Limb (tissue), 2 donors: ENCODE results near the gene ATP8A2.
A peak's percentile ranks its signal among the peaks of the same experiment; 100 is the strongest.

Source experiments
- DNase-seq, 2 donors: peaks; one replicate each; pipeline ENCODE4 v3.0.0-alpha.2; 2016; ENCODE audit errors: extremely low spot score in 2 of 2

The ATP8A2 gene

GRCh38 chr13:25879466-25879865 is 507.7 kb downstream of the ATP8A2 start:
- DNase-seq, result no peak

GRCh38 chr13:25881136-25881926 is 509.6 kb downstream of the ATP8A2 start:
- DNase-seq, result peak in 1 of 2 donors; percentile 48

- peak; percentile 33 to 55 for DNase-seq
Measured at GRCh38 chr13:25881971-25882451, 510.2 kb downstream of the ATP8A2 start.

- no peak for DNase-seq
Measured at GRCh38 chr13:25882466-25883357, 510.9 kb downstream of the ATP8A2 start.

- no peak for DNase-seq
Measured at GRCh38 chr13:25885418-25885817, 513.6 kb downstream of the ATP8A2 start.

GRCh38 chr13:25886438-25887214 is 514.9 kb downstream of the ATP8A2 start:
- DNase-seq, result no peak

GRCh38 chr13:25887962-25888655 is 516.3 kb downstream of the ATP8A2 start:
- DNase-seq, result no peak

GRCh38 chr13:25890671-25891212 is 519.0 kb downstream of the ATP8A2 start:
- no peak for DNase-seq

- DNase-seq, result no peak
Measured at GRCh38 chr13:25898991-25899390, 527.2 kb downstream of the ATP8A2 start.

- DNase-seq, result no peak
Measured at GRCh38 chr13:25899464-25899863, 527.7 kb downstream of the ATP8A2 start.

- no peak for DNase-seq
Measured at GRCh38 chr13:25899952-25900351, 528.2 kb downstream of the ATP8A2 start.

- DNase-seq, result no peak
Measured at GRCh38 chr13:25901460-25902376, 529.9 kb downstream of the ATP8A2 start.

- DNase-seq, result no peak
Measured at GRCh38 chr13:25902455-25902854, 530.7 kb downstream of the ATP8A2 start.

- no peak for DNase-seq
Measured at GRCh38 chr13:25902891-25903341, 531.1 kb downstream of the ATP8A2 start.

GRCh38 chr13:25904830-25905229 is 533.1 kb downstream of the ATP8A2 start:
- DNase-seq, result no peak

- no peak for DNase-seq
Measured at GRCh38 chr13:25905611-25906010, 533.8 kb downstream of the ATP8A2 start.

GRCh38 chr13:25906191-25906661 is 534.5 kb downstream of the ATP8A2 start:
- DNase-seq, result no peak

GRCh38 chr13:25908366-25908765 is 536.6 kb downstream of the ATP8A2 start:
- DNase-seq, result peak in 1 of 2 donors; percentile 26

- DNase-seq, result no peak
Measured at GRCh38 chr13:25910243-25910642, 538.5 kb downstream of the ATP8A2 start.
